ENCODE measurements around the gene SRRM4.
"Not testable (repeated sequence)": the region's sequence is repeated elsewhere in the genome, so short reads cannot be mapped to it uniquely, and the experiment has no call there.

SRRM4 gene

DNA sequence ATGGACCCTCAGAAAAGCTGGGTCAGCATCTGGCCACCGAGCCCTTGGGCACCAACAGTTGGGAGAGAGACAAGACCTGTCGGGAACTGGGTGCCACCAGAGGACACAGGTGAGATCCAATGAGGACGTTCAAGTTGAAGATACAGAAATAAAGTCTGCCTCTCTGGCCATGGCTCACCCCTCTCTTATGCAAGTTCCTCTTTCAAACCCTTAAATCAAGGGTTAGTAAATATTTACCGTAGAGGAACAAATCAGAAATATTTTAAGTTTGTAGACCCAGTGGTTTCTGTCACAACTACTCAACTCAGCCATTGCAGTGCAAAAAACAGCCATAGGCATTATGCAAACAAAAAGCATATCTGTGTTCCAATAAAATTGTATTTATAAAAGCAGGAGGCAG lies 120.9 kb downstream of the SRRM4 start:
- no peak for DNase-seq (ENCODE audit: low read depth)
- TF ChIP-seq, protein P1, sequence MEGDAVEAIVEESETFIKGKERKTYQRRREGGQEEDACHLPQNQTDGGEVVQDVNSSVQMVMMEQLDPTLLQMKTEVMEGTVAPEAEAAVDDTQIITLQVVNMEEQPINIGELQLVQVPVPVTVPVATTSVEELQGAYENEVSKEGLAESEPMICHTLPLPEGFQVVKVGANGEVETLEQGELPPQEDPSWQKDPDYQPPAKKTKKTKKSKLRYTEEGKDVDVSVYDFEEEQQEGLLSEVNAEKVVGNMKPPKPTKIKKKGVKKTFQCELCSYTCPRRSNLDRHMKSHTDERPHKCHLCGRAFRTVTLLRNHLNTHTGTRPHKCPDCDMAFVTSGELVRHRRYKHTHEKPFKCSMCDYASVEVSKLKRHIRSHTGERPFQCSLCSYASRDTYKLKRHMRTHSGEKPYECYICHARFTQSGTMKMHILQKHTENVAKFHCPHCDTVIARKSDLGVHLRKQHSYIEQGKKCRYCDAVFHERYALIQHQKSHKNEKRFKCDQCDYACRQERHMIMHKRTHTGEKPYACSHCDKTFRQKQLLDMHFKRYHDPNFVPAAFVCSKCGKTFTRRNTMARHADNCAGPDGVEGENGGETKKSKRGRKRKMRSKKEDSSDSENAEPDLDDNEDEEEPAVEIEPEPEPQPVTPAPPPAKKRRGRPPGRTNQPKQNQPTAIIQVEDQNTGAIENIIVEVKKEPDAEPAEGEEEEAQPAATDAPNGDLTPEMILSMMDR (conservative IDR thresholded peaks at IDR 0.05; ENCODE audit: control insufficient read depth, insufficient read depth, low read depth, low read length), result no peak
- H3K4me3 ChIP-seq (ENCODE audit: control insufficient read depth, low read depth, low read length), result no peak overlapping the region

DNA sequence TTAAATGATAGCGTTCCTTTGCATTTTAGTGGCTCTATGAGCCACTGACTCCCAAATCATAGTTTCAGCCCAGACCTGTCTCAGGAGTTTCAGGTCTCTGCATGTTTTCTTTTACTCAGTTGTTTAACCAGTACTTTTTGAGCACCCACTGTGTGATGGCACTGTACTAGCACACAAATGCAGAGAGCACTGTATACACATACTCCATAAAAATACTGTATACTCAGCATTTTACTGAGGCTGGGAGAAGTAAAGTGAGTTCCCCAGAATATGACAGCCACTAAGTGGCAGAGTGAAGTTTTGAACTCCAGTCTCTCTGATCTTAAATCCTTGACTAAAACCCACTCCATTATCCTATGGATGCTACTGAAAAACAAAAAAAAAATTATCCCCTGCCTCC lies 121.4 kb downstream of the SRRM4 start:
- TF ChIP-seq, protein P1 (conservative IDR thresholded peaks at IDR 0.05; ENCODE audit: control insufficient read depth, insufficient read depth, low read depth, low read length), result no peak
- DNase-seq (ENCODE audit: low read depth), result no peak
- no peak overlapping the region for H3K4me3 ChIP-seq (ENCODE audit: control insufficient read depth, low read depth, low read length)

- not testable (repeated sequence) for H3K4me3 ChIP-seq (ENCODE audit: control insufficient read depth, low read depth, low read length); DNase-seq (ENCODE audit: low read depth)
These were observed 123.6 kb downstream of the SRRM4 start for GRCh38 chr12:119104969-119105368.

- DNase-seq (ENCODE audit: low read depth), result no peak
- H3K4me3 ChIP-seq (ENCODE audit: control insufficient read depth, low read depth, low read length), result no peak overlapping the region
- TF ChIP-seq, protein P1 (conservative IDR thresholded peaks at IDR 0.05; ENCODE audit: control insufficient read depth, insufficient read depth, low read depth, low read length), result no peak
These were observed 132.2 kb downstream of the SRRM4 start for GRCh38 chr12:119113496-119113986.

DNA sequence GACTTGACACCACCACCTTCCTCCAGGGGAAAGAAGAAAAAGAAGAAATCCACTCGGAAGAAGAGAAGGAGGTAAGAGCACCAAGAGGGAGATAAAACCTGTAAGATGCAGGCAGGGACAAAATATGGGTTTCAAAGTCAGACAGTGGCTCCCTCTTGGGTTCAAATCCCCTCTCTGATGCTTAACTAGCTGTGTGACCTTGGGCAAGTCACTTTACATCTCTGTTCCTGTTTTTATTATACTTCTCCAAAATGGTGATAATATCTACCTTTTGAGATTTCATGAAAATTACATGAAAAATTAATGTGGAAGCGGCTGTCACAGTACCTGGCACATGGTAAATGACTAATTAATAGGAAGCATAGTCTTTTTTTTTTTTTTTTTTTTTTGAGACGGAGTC lies 133.0 kb downstream of the SRRM4 start:
- TF ChIP-seq, protein P1 (conservative IDR thresholded peaks at IDR 0.05; ENCODE audit: control insufficient read depth, insufficient read depth, low read depth, low read length), result no peak
- no peak for DNase-seq (ENCODE audit: low read depth)
- no peak overlapping the region for H3K4me3 ChIP-seq (ENCODE audit: control insufficient read depth, low read depth, low read length)

DNA sequence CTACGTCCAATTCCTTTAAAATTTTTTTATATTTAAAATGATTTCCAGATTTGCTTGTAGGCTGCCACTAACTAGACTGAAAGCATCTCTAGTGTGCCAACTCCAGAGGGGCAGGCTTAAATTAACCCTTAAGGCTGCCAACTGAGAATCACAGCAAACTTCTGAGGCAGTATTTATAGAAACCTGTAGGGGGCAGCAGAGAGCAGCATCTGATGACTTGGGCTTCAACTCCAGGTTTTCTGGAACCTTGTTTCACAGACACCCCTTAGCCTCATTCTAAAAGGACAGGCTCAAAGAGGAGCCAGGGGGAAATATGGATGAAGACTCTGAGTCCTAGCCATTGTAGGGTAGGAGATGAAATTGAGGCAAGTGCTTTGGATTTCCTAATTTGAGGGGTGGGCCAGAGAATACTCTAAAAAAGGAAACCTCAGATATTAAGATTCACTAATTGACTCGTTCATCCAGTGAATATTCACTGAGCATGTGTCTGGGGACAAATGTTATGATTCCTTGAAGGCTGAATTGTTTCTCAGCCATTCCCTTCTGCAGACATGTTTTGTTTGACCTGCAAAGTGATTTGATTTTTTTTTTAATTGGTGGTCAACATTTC lies 134.1 kb downstream of the SRRM4 start:
- TF ChIP-seq, protein P1 (conservative IDR thresholded peaks at IDR 0.05; ENCODE audit: control insufficient read depth, insufficient read depth, low read depth, low read length), result peak; percentile 85
- no peak overlapping the region for H3K4me3 ChIP-seq (ENCODE audit: control insufficient read depth, low read depth, low read length)
- peak; percentile 44 for DNase-seq (ENCODE audit: low read depth)

DNA sequence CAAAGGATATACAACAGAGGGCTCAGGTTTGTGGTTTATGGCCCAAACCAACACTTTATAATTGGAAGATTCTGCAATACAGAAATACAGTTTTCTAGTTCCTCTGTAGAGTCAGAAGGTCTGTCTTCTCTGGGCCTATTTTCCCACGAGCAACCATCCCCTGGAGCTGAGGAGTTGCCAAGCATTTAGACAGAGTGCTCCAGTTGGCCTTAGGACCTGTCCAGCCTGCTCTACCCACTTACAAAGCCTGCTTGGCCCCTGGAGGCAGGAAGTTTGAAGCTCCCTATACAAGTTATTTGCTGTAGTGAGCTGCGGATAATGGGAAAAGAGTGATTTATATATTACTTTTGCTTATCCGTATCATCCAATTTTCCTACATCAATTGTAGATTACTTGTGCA lies 136.6 kb downstream of the SRRM4 start:
- H3K4me3 ChIP-seq (ENCODE audit: control insufficient read depth, low read depth, low read length), result no peak overlapping the region
- TF ChIP-seq, protein P1 (conservative IDR thresholded peaks at IDR 0.05; ENCODE audit: control insufficient read depth, insufficient read depth, low read depth, low read length), result no peak
- DNase-seq (ENCODE audit: low read depth), result no peak

Data from fibroblast of mammary gland (primary cell).